GM13976 (cell line): Measurements from ENCODE around the gene KCNJ6.
"Not testable (repeated sequence)": the region's sequence is repeated elsewhere in the genome, so short reads cannot be mapped to it uniquely, and the experiment has no call there.

Source experiments
- DNase-seq: peaks from one replicate; pipeline ENCODE4 v3.0.0; 2012; ENCODE audit warnings: low spot score
- CTCF ChIP-seq: IDR thresholded peaks from 2 replicates; pipeline ENCODE4 v1.5.1; 2012; ENCODE audit warnings: borderline replicate concordance, mild to moderate bottlenecking; ENCODE audit not compliant: insufficient read depth; ENCODE audit errors: extremely low read depth, missing control alignments, control extremely low read depth
- in situ Hi-C: fragments of 300-500 bp; cut with MboI; formaldehyde crosslinking; loops from one replicate; pipeline ENCODE4 v1.12.0; 2022; ENCODE audit warnings: low sequenced_read_pairs, mixed read lengths, inconsistent platforms; ENCODE audit not compliant: unreplicated experiment

The KCNJ6 gene

GRCh38 chr21:37587635-37588177 is 328.6 kb downstream of the KCNJ6 start:
- no peak for DNase-seq
- no peak for TF ChIP-seq CTCF
- in situ Hi-C loops = no loop called here

DNA sequence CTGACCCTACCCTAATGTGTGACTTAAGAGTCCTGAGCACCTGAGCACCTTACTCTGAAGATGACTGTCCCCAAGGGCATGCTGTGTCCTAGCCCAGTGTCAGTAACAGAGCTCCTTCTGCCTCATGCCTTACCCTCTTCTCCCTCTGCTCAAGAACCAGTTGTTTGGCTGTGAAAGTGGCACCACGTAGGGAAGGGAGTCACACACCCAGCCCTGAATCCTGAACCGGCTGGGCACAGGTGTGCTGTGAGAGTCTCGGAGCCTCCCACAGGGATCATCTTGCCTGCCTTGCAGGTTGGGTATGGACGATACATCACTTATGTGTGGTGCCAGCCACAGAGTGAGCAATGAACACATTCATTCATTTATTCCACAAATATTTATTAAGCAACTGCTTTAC is 329.1 kb downstream of the KCNJ6 start:
- no peak for TF ChIP-seq CTCF
- no peak for DNase-seq
- in situ Hi-C loops = no loop called here

- DNase-seq = peak; percentile 61
- TF ChIP-seq CTCF = peak; percentile 33
- in situ Hi-C loops = no loop called here
These were observed 333.7 kb downstream of the KCNJ6 start for GRCh38 chr21:37582590-37582989.

DNA sequence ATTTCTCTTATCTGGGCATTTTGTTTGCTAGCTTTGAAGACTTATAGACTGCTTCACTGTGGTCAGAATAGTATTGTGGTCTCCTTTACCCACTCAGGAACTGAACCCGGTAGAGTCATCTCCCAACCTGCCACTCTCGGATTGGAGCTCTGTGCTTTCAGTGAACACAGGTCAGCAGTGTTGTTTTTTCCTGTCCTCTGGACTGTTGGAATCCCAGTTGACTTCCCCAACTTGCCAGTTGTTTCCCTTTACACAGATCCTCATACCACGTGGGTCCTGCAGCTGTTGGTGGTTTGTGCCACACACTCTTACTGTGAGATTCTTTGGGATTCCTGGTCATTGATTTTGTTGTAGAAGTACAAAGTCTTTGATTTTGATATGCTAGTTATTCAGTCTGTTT is 335.6 kb downstream of the KCNJ6 start:
- TF ChIP-seq CTCF = no peak

GRCh38 chr21:37579356-37579755 is 336.9 kb downstream of the KCNJ6 start:
- in situ Hi-C loops = no loop called here
- no peak for TF ChIP-seq CTCF
- DNase-seq = no peak

More for the DNA sequence above, 335.6 kb downstream of the KCNJ6 start:
- DNase-seq = no peak
- in situ Hi-C loops = no loop called here

DNA sequence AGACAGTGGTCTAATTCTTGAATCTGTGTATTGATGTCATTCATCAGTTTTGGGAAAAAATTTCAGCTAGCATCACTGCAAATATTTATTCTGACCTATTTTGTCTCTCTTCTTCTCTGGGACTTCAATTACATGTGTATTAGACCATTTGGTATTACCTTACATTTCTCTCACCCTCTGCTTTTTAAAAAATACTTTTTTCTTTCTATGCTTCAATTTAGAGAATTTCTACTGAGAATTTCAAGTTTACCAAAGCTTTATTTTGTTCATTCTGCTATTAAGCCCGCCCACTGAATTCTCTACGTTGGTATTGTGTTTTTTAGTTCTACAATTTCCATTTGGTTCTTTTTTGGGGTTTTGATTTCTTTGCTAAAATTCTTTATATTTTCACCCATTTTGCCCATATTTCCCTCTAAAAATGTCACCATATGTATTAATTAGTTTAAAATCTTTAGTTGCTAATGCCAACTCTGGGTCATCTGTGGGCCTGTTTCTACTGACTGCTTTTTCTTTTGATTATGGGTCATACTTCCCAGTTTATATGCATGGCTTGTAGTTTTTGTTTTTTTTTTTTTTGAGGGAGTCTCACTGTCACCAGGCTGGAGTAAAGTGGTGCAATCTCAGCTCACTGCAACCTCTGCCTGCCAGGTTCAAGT is 337.7 kb downstream of the KCNJ6 start:
- in situ Hi-C loops = no loop called here
- no peak for DNase-seq
- TF ChIP-seq CTCF = no peak

GRCh38 chr21:37576929-37577328 is 339.3 kb downstream of the KCNJ6 start:
- in situ Hi-C loops, DNase-seq: not testable (repeated sequence)
